DOHH2 (cell line): ENCODE data around the gene CADPS.

Source experiments
- CTCF ChIP-seq: fragments of 200-600 bp; sonication (generic); IDR thresholded peaks from one replicate; pipeline ENCODE4 v1.5.1; 2014; ENCODE audit warnings: antibody characterized with exemption, mild to moderate bottlenecking, low read depth, low read length; ENCODE audit not compliant: poor library complexity, severe bottlenecking
- EZH2phosphoT487 ChIP-seq: fragments of 200-600 bp; sonication (generic); IDR thresholded peaks from 2 replicates; pipeline ENCODE4 v1.6.1; 2017; ENCODE audit warnings: borderline replicate concordance, mild to moderate bottlenecking, antibody characterized with exemption, low read length, moderate library complexity, mixed read lengths

GRCh38 chr3:62873761-62874710, 1.2 kb downstream of the CADPS start:
- TF ChIP-seq CTCF = peak; percentile 67
- no peak for TF ChIP-seq EZH2phosphoT487
